IPS DF 4.7 (cell line): ENCODE results near the gene GRIK4.
"Not testable (repeated sequence)": the region's sequence is repeated elsewhere in the genome, so short reads cannot be mapped to it uniquely, and the experiment has no call there.

Experiments
- DNase-seq: peaks from one replicate; pipeline ENCODE4 v3.0.0-alpha.2; 2013; ENCODE audit warnings: low spot score; ENCODE audit errors: extremely low read depth

Gene GRIK4

DNA sequence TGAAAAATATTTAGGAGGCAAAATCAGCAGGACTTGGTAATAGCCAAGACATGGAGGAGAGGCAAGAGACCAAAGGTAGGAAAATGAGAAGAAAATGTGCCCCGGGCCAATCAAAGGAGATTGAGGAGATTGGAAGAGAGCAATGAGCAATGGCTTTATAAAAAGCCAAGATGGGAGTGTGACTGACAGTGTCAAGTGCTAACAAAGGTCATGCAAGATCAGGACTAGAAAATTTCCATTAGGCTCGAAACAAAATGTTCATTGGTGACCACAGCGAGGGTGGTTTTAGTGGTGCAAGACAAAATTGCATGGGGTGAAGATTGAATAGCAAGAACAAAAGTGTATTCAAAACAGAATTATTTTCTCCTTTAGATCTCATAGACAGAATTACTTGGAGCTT is 467.2 kb downstream of the GRIK4 start:
- DNase-seq: no peak

GRCh38 chr11:120985718-120986569 is 474.4 kb downstream of the GRIK4 start:
- DNase-seq: no peak

DNA sequence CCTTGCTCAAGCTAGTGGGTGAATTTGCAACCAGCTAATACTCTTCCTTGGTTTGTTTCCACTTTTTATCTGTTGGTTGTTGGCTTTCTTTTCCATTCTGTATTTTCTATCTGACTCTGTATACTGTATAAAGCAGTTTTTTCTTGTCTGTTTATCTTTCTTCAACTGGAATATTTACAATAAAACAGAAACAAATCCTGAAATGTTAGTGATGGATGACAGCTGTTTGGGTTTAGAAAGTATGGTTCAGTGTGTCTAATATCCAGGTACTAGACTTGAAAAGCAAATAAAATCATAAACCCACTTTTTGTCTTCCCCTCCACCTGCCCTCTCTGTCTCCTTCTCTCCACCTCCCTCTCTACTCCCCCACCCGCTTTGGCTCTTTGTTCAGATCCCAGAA is 477.1 kb downstream of the GRIK4 start:
- no peak for DNase-seq

- no peak for DNase-seq
These were observed 480.5 kb downstream of the GRIK4 start for GRCh38 chr11:120991830-120992686.

GRCh38 chr11:120994091-120994859 is 482.7 kb downstream of the GRIK4 start:
- no peak for DNase-seq

DNA sequence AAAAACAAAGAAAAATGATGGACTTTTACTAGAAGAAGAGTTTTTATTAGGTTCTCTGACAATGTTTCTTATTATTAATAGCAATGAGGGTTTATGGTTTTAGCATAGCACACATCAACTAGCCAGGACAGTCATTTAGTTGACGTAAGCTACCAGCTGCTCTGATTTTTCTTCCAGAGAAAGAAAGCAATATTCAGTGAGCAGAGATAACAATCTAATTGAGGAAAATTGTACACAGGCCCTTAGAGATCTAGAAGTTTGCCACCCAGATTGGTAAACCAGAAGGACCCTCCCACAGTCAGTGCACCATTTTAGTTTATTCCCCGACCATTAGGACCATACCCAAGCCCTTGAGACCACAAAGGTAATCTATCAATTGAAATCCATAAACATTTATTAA is 483.6 kb downstream of the GRIK4 start:
- DNase-seq: no peak

- no peak for DNase-seq
These were observed 485.4 kb downstream of the GRIK4 start for GRCh38 chr11:120996973-120997372.

GRCh38 chr11:120998581-120998980 is 487.0 kb downstream of the GRIK4 start:
- no peak for DNase-seq

DNA sequence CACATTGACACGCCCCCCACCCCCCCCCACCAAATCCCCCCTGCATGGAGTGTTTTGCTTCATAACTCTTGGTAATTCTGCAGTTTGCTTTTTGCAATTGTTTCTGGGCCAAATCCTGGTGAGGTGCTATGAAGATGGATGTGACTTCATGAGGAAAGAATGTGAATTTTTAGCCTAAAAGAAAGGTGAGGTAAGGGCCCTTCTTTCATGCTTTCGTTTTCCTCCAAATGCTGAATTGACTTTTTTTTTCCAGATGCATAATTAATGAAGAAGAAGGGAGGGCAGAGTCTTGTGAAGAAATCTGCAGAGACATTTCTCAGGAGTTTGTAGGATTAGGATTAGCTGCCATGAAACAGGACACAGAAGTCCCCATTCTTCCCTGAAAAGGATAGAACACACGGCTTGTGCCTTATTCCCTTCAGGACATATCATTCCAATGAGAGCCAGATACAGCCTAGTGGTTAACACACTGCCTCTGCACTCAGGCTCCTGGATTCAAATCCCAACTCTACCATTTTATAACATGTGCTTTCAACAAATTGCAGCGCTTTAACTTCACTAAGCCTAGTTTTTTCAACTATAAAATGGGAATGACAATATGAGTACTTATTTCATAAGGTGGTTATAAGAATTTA is 492.8 kb downstream of the GRIK4 start:
- DNase-seq: no peak

DNA sequence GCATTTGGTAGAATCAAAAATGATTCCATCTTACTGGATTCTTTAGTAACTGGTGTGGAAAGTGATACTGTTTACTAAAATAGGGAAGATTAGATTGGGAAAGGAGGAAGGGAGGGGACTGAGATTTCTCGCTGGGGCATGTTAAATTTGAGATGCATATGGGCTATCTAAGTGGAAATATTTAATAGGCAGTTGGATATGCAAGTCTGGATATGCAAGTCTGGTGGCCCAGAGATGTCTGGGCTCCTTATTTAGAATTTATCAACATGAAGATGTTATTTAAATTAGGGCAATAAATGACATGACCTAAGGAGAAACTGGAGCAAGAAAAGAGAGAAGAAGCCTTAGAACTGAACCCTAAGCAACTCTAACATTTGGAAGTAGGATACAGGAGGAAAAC is 495.4 kb downstream of the GRIK4 start:
- DNase-seq: no peak

DNA sequence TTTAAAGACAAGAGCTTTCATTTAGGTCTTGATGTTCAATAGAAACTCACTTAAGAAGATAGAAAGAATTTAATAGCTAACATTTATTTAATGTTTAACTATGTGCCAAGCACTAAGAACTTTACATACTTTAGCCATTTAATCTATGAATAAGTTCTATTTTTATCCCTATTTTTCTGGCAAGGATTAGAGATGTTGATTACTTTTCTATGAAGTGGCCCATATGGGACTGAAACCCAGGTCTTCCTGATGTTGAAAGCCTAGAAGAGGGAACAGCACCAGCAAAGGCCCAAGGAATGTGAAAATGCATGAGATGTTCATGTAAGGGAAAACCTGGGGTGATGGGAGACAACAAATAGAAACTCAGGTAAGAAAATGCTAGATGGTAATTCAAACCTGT is 497.0 kb downstream of the GRIK4 start:
- no peak for DNase-seq

- no peak for DNase-seq
These were observed 500.5 kb downstream of the GRIK4 start for GRCh38 chr11:121012091-121012490.

GRCh38 chr11:121018746-121019145 is 507.2 kb downstream of the GRIK4 start:
- DNase-seq: no peak

DNA sequence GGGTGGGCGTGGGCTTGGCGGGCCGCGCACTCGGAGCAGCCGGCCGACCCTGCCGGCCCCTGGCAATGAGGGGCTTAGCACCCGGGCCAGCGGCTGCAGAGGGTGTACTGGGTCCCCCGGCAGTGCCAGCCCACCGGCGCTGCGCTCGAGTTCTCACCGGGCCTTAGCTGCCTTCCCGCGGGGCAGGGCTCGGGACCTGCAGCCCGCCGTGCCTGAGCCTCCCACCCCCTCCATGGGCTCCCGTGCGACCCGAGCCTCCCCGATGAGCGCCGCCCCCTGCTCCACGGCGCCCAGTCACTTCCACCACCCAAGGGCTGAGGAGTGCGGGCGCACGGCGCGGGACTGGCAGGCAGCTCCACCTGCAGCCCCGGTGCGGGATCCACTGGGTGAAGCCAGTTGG is 510.2 kb downstream of the GRIK4 start:
- DNase-seq: not testable (repeated sequence)

DNA sequence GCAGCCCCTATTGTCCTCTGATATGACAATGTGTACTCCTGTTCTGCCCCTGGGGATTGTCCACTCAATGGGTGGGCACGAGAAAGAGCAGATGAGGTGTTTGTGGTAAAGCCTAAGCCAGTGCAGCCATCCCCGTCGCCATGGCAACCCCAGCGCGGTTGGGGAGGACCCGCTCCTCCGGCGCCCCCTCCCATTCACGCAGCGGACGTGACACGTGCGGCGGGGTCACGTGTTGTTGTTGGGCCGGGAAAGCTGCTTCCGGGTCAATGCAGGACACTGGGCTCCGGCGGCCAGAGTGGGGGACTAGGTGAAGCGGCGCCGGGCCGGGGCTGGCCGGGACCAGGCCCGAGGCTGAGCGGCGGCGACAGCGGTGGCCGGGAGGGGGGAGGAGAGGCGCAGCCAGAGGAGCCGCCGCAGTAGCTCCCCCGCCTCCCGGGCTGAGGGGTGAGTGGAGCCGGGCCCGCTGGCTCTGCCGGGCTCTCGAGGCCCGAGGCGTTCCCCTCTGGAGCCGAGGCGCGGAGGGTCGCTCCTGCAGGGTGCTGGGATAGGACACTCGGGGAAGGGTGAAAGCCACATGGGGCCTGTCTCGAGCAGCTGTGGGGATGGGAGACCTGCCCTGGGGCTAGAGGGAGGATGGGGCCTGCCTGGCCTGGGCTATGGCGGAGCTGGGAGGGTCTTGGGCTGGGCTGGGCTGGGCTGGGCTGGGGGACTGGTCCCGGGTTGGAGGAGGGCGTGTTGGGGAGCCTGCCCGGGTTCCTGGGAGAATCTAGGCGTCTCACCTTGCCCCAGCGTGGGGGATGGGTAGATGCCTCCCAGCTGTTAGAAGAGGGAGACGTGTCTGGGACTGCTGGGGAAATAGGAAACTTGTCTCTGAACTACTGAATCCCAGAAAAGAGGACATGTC is 512.6 kb downstream of the GRIK4 start, which contains the start of gene TBCEL:
Gene TBCEL (plus strand): TSS at position 255 of the 904 bp plus-strand sequence. CDS start 21,589 bp downstream, outside the sequence.
- DNase-seq: no peak

DNA sequence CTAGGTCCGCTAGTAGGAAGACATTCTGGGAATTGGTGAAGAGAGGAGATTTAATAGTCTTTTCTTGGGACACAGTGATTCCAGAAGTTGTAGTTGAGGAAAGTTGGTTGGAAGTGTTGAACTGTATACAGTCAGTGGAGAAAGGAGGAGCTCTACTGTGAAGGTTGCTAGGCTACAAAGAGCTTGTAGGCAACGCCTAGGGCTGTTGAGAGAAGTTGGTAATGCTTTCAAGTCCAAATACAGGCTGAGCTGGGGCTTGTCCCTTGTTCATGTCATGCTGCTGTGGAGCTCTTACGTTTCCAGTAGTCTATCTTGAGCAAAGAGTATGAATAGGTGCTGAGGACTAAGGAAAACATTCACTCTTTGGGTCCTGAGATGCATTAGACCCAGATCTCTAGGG is 513.4 kb downstream of the GRIK4 start:
- no peak for DNase-seq

DNA sequence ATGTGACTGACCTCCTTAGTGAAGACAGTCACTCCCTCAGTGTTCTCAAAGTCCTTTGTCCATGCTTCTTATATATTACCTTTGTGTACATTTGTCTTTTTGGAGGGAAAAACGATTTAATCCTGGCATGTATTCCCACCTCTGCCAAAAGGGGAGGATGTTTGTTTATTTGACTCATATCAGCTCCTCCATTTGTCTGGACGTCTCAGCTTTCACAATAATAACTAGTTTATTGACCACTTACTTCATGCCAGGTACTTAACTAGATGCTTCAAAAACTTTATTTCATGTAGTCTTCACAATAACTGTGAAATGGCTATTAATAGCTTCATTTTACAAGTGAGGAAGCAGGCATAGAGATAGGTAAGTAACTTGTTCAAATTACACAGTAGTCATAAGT is 517.6 kb downstream of the GRIK4 start:
- DNase-seq: no peak

DNA sequence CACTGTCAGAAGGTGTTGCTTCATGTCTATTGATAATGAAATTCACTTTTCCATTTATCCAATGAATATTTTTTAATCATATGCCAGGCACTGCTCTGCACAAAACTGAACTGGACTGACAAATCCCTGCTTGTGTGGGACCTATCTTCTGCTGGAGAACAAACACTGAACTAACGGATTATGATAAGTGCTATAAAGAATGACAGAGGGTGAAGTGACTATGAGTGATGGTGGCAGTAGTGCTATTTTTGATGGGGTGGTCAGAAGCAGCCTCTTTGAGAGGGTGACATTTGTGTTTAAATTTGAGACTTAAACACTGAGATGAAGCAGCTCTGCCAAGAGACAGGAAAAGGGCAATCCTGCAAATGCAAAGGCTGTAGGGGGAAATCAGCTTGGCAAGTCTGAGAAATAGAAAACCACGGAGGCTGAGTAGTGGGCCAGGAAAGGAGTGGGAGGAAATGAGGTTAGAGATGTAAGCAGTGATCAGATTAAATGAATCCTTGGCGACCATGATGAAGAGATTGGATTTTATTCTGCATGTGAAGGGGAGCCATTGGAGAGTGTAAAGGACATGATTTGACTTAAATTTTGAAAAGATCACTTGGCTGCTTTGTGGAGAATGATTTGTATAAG is 518.4 kb downstream of the GRIK4 start:
- DNase-seq: no peak

DNA sequence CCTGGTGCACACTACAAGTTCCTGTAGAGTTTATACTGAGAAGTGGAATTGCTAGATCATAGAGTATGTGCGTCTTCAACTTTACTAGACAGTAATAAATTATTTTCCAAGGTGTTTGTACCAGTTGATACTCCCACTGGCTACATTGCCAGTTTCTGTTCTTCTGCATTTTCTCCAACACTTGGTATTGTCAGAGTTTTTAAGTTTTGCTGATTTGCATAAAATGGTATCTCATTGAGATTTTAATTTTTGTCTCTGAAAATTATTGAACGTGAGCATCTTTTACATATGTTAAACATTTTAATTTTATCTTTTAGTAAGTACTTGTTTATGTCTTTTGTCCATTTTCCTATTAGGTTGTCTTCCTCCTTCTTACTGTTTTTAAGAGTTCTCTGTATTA is 519.6 kb downstream of the GRIK4 start:
- DNase-seq: no peak

GRCh38 chr11:121031648-121032047 is 520.1 kb downstream of the GRIK4 start:
- not testable (repeated sequence) for DNase-seq
